Activated B cell treated with CpG ODN at 0.5 μM for 24 hours (primary cell): ENCODE results near the gene CGGBP1. TPM values are rescaled to one million over a fixed set of nuclear protein-coding genes. Genes with fewer than 3 reads are reported as not detected.

Experiments used
- ATAC-seq: fragments of 200-7000 bp; cut with Tn5 transposase; one replicate; pipeline ENCODE4 v1.10.0; 2021; ENCODE audit warnings: low read depth, mild to moderate bottlenecking, moderate library complexity
- CTCF ChIA-PET: fragments of 350-600 bp; sonication (Branson Sonifier 250); formaldehyde crosslinking; loops from one replicate; lab custom pipeline; 2021; ENCODE audit warnings: antibody characterized with exemption; lab: Charles Lee
- POLR2A ChIA-PET: fragments of 350-600 bp; sonication (Branson Sonifier 250); formaldehyde crosslinking; loops from one replicate; lab custom pipeline; 2021; ENCODE audit warnings: antibody characterized with exemption; lab: Charles Lee
- DNase-seq: peaks from one replicate; pipeline ENCODE4 v3.0.0; 2022
- H3K27ac Mint-ChIP-seq: one replicate; pipeline ENCODE4 v1.8.0; 2020; ENCODE audit warnings: mixed read lengths
- H3K27me3 Mint-ChIP-seq: one replicate; pipeline ENCODE4 v1.8.0; 2021; ENCODE audit warnings: mixed read lengths
- H3K36me3 Mint-ChIP-seq: one replicate; pipeline ENCODE4 v1.8.0; 2021; ENCODE audit warnings: low read depth, mixed read lengths
- H3K4me1 Mint-ChIP-seq: one replicate; pipeline ENCODE4 v1.8.0; 2021; ENCODE audit warnings: mixed read lengths
- H3K4me3 Mint-ChIP-seq: one replicate; pipeline ENCODE4 v1.8.0; 2020; ENCODE audit warnings: mild to moderate bottlenecking, mixed read lengths
- H3K9me3 Mint-ChIP-seq: one replicate; pipeline ENCODE4 v1.8.0; 2020; ENCODE audit warnings: mixed read lengths
- intact Hi-C: fragments of 100-400 bp; cut with micrococcal nuclease; formaldehyde crosslinking; loops from one replicate; pipeline ENCODE4 v1.15.1; 2024
- total RNA-seq: library from RNA; stranded (reverse); gene quantifications from 2 replicates; pipeline ENCODE4 v1.2.3, GENCODE V29; 2022
- TF ChIP-seq, protein P1 (sequence below): fragments of 200-600 bp; IDR thresholded peaks from one replicate; pipeline ENCODE4 v1.8.0; 2022; ENCODE audit warnings: antibody characterized with exemption, mild to moderate bottlenecking

CGGBP1 gene
- total RNA-seq, 1 donor from 2014 or later, result 90.8 TPM

DNA sequence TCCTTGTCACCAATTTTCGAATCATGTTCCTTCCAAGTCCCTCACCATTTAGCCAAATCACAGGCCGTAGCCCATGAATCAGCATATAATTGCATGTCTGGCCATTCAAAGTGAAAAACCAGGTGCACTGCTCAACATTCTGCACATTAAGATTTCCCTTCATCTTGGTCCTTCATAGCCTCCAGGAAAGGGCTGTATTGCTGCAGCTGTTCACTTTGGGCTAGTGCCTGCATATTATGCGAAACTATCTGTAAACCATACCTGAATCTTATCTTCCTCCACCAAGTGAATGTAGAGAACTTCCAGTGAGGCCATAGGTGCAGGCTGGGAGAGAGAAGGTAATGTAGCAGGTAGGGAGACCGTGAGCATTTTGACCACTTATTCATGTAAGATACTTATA, 18.3 kb downstream of the CGGBP1 start:
- Mint-ChIP-seq H3K4me3 (no peak overlapping the region), H3K4me1 (no peaks in the 10 kb centered on the region), H3K36me3 (no peaks in the 10 kb centered on the region), H3K27me3 (no peaks in the 10 kb centered on the region), H3K9me3 (no peaks in the 10 kb centered on the region), H3K27ac (no peak overlapping the region)
- no peak for DNase-seq
- intact Hi-C loops, result no loop called here
- TF ChIP-seq, protein P1, sequence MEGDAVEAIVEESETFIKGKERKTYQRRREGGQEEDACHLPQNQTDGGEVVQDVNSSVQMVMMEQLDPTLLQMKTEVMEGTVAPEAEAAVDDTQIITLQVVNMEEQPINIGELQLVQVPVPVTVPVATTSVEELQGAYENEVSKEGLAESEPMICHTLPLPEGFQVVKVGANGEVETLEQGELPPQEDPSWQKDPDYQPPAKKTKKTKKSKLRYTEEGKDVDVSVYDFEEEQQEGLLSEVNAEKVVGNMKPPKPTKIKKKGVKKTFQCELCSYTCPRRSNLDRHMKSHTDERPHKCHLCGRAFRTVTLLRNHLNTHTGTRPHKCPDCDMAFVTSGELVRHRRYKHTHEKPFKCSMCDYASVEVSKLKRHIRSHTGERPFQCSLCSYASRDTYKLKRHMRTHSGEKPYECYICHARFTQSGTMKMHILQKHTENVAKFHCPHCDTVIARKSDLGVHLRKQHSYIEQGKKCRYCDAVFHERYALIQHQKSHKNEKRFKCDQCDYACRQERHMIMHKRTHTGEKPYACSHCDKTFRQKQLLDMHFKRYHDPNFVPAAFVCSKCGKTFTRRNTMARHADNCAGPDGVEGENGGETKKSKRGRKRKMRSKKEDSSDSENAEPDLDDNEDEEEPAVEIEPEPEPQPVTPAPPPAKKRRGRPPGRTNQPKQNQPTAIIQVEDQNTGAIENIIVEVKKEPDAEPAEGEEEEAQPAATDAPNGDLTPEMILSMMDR, result no peak
- no peak for ATAC-seq
- ChIA-PET CTCF (no interaction called here), POLR2A (interaction anchor here (1.2 kb wide), 1 partner anchor 18 kb away, joined by 3 read pairs; no protein-coding TSS in a partner anchor)

- H3K27ac Mint-ChIP-seq, result no peak overlapping the region
- H3K27me3 Mint-ChIP-seq, result no peaks in the 10 kb centered on the region
- ATAC-seq (no peak), DNase-seq (no peak)
- H3K4me1 Mint-ChIP-seq, result peaks cover 12% of the 10 kb centered on the region
- intact Hi-C loops, result no loop called here
- CTCF ChIA-PET, result no interaction called here
- POLR2A ChIA-PET, result no interaction called here
- no peaks in the 10 kb centered on the region for H3K9me3 Mint-ChIP-seq
- H3K4me3 Mint-ChIP-seq, result no peak overlapping the region
- H3K36me3 Mint-ChIP-seq, result no peaks in the 10 kb centered on the region
- TF ChIP-seq, protein P1, result no peak
Observed at GRCh38 chr3:88038566-88038965, 20.2 kb downstream of the CGGBP1 start.

DNA sequence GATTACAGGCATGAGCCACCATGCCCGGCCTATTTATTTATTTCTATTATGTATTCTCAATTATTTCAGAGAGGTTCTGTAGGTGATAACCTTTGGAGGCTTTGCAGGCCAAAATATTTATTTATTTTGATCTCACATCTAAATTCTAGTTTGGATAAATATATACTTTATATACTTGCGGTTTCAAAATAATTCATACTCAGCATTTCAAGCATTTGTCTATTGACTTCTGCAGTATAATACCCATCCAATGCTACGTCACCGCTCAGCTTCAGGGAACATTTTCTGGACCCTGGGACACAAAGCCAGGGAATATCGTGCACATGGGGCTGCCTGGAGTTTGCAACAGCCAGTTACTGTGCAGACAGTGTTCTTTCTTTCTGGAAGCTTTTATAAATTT, 22.6 kb downstream of the CGGBP1 start:
- CTCF ChIA-PET, result no interaction called here
- POLR2A ChIA-PET, result interaction anchor here (1.3 kb wide), 1 partner anchor 22 kb away, joined by 7 read pairs; the partner anchor contains the start of genes CGGBP1 and ZNF654
- intact Hi-C loops, result no loop called here
- Mint-ChIP-seq H3K27me3 (no peaks in the 10 kb centered on the region), H3K4me1 (peaks cover 30% of the 10 kb centered on the region), H3K27ac (no peak overlapping the region), H3K36me3 (no peaks in the 10 kb centered on the region), H3K4me3 (no peak overlapping the region), H3K9me3 (no peaks in the 10 kb centered on the region)
- TF ChIP-seq, protein P1, result no peak
- ATAC-seq (no peak), DNase-seq (no peak)

DNA sequence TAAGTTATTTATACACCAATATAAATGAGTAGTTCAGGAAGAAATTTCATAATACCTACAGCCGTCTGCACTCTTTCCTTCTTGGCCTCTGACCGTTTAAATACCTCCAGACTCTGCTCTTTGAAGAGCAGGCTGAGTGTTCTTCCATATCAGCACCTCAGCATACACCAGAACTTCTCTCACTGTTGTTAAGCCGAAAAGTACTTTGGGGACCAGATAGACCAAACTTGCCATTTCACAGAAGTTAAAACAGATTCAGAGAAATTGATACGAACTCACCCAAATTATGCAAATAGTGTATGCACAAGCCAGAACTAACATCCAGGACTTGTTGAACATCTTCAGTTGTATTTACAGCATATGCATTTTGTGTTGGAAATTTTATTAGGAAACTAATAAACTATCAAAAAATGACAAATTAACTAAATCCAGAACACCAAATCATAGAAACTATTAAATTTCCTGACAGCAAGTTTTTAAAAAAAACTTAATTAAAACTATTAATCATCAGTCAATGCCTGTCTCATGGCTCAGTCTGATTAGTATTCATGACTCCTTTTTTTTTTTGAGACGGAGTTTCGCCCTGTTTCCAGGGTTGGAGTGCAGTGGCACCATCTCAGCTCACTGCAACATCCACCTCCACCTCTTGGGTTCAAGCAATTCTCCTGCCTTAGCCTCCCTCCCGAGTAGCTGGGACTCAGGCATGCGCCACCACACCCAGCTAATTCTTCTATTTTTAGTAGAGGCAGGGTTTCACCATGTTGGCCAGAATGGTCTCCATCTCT, 24.1 kb downstream of the CGGBP1 start:
- H3K27ac Mint-ChIP-seq, result no peak overlapping the region
- CTCF ChIA-PET, result no interaction called here
- H3K4me1 Mint-ChIP-seq, result peaks cover 39% of the 10 kb centered on the region
- peak overlapping the region; percentile 20 for H3K4me3 Mint-ChIP-seq
- intact Hi-C loops, result no loop called here
- TF ChIP-seq, protein P1, result no peak
- POLR2A ChIA-PET, result no interaction called here
- ATAC-seq (no peak), DNase-seq (no peak)
- no peaks in the 10 kb centered on the region for H3K36me3 Mint-ChIP-seq
- no peaks in the 10 kb centered on the region for H3K27me3 Mint-ChIP-seq
- no peaks in the 10 kb centered on the region for H3K9me3 Mint-ChIP-seq

- H3K27ac Mint-ChIP-seq, result no peak overlapping the region
- H3K9me3 Mint-ChIP-seq, result no peaks in the 10 kb centered on the region
- ChIA-PET CTCF (no interaction called here), POLR2A (no interaction called here)
- no peak overlapping the region for H3K4me3 Mint-ChIP-seq
- intact Hi-C loops, result no loop called here
- DNase-seq (no peak), ATAC-seq (no peak)
- no peaks in the 10 kb centered on the region for H3K27me3 Mint-ChIP-seq
- no peaks in the 10 kb centered on the region for H3K36me3 Mint-ChIP-seq
- TF ChIP-seq, protein P1, result no peak
- peaks cover 41% of the 10 kb centered on the region for H3K4me1 Mint-ChIP-seq
Observed at GRCh38 chr3:88033808-88034207, 25.0 kb downstream of the CGGBP1 start.
